ENCODE measurements around the gene IRF2BP2. TPM values are rescaled to one million over a fixed set of nuclear protein-coding genes. Genes with fewer than 3 reads are reported as not detected.
"Not testable (repeated sequence)": the region's sequence is repeated elsewhere in the genome, so short reads cannot be mapped to it uniquely, and the experiment has no call there.

The IRF2BP2 gene
- total RNA-seq, 1 donor, result 79.4 TPM

DNA sequence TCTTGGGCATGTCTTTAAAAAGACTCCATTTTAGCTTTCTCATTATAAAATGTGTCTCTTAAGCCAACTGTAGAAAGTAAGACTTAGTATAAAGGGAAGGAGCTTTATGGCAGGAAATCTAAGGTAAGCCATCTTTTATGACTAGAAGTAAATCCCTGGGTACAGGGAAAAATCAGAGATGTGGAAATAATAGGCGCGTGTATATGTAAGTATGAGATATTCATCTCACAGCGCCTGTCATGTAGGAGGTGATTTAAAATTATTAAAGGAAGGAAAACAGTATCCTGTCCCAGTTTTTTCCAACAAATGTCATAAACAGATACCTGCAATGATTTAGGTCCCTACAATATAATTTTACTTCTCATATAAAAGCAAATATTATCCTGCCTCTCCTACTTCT lies 35.0 kb upstream of the IRF2BP2 start:
- DNase-seq (ENCODE audit: low read depth), result no peak
- H3K4me3 ChIP-seq (ENCODE audit: low read depth, low read length), result no peak overlapping the region
- TF ChIP-seq, protein P1, sequence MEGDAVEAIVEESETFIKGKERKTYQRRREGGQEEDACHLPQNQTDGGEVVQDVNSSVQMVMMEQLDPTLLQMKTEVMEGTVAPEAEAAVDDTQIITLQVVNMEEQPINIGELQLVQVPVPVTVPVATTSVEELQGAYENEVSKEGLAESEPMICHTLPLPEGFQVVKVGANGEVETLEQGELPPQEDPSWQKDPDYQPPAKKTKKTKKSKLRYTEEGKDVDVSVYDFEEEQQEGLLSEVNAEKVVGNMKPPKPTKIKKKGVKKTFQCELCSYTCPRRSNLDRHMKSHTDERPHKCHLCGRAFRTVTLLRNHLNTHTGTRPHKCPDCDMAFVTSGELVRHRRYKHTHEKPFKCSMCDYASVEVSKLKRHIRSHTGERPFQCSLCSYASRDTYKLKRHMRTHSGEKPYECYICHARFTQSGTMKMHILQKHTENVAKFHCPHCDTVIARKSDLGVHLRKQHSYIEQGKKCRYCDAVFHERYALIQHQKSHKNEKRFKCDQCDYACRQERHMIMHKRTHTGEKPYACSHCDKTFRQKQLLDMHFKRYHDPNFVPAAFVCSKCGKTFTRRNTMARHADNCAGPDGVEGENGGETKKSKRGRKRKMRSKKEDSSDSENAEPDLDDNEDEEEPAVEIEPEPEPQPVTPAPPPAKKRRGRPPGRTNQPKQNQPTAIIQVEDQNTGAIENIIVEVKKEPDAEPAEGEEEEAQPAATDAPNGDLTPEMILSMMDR (IDR thresholded peaks at IDR 0.05; ENCODE audit: insufficient read depth, low read length), result no peak

DNA sequence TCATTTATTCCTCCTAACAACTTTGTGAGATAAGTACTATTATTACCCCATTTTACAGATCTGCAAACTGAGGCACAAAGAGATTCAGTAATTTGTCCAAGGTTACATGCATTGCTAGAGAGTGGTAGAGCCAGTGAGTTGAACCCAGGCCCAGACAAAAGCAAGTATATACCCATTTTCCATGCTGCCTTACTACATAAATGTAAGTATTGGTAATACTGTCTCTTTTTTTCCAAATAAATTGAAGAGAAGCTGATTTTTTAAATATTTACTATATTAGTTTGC lies 33.8 kb upstream of the IRF2BP2 start:
- no peak for DNase-seq (ENCODE audit: low read depth)
- TF ChIP-seq, protein P1 (IDR thresholded peaks at IDR 0.05; ENCODE audit: insufficient read depth, low read length), result no peak
- no peak overlapping the region for H3K4me3 ChIP-seq (ENCODE audit: low read depth, low read length)

DNA sequence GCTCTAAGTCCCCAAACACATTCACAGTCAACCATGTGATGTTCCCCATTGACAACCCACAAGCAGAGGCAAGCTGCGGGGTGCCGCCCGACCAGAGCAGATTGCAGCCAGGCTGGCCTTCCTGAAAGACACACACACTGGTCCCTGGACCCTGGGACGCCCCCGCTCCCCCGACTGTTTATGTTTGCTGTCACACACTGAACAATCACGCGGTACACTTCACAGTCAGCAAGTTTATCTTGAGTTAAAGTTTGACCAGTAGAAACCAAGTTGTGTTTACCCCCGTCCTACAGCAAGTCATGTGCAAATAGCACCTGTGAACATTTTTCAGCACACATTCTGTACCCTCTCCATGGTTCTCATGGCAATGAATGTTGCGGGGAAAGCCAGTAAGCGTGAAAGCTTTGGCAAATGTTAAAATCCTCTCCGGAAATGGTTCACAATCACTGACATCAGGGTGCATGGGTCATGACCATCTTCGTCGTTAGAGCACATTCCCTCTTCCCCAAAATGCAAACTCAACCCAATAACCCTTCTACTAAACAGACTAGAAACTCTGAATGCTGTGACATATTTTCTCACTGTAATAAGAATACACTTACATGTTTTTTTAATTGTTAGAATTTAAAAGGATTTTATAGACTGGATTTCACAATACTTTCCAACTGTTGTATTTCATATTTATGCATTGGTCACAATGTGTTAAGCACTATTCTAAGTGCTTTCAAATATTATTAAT lies 33.3 kb upstream of the IRF2BP2 start:
- TF ChIP-seq, protein P1 (IDR thresholded peaks at IDR 0.05; ENCODE audit: insufficient read depth, low read length), result no peak
- no peak for DNase-seq (ENCODE audit: low read depth)
- H3K4me3 ChIP-seq (ENCODE audit: low read depth, low read length), result no peak overlapping the region

DNA sequence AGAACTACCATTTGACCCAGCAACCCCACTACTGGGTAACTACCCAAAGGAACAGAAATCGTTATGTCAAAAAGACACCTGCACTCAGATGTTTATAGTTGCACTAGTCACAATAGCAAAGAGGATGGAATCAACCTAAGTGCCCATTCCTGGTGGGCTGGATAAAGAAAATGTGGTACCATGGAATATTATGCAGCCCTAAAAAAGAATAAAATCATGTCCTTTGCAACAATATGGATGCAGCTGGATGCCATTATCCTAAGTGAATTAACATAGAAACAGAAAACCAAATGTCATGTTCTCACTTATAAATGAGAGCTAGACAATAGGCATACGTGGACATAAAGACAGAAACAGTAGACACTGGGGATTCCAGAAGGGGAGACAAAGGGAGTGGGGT lies 32.5 kb upstream of the IRF2BP2 start:
- DNase-seq (ENCODE audit: low read depth), result no peak
- no peak overlapping the region for H3K4me3 ChIP-seq (ENCODE audit: low read depth, low read length)
- TF ChIP-seq, protein P1 (IDR thresholded peaks at IDR 0.05; ENCODE audit: insufficient read depth, low read length), result no peak

DNA sequence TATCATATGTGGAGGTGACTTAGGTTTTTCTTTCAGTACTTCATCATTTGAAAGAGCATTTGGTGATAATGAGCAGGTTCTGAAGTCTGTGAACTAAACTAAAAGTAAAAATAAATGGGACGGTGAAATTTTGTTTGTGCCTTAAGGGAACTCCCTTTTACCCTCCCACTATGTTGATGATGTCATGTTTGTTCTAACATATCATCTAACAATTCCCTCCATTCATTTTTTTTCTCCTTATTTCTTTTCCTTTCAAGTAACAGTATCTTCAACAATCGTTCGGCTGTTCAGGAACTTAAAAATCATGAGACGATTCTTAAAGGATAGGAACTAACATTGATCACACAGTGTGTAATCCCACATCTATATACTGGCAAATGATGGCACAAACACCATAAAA lies 30.0 kb upstream of the IRF2BP2 start:
- TF ChIP-seq, protein P1 (IDR thresholded peaks at IDR 0.05; ENCODE audit: insufficient read depth, low read length), result no peak
- H3K4me3 ChIP-seq (ENCODE audit: low read depth, low read length), result no peak overlapping the region
- DNase-seq (ENCODE audit: low read depth), result no peak

DNA sequence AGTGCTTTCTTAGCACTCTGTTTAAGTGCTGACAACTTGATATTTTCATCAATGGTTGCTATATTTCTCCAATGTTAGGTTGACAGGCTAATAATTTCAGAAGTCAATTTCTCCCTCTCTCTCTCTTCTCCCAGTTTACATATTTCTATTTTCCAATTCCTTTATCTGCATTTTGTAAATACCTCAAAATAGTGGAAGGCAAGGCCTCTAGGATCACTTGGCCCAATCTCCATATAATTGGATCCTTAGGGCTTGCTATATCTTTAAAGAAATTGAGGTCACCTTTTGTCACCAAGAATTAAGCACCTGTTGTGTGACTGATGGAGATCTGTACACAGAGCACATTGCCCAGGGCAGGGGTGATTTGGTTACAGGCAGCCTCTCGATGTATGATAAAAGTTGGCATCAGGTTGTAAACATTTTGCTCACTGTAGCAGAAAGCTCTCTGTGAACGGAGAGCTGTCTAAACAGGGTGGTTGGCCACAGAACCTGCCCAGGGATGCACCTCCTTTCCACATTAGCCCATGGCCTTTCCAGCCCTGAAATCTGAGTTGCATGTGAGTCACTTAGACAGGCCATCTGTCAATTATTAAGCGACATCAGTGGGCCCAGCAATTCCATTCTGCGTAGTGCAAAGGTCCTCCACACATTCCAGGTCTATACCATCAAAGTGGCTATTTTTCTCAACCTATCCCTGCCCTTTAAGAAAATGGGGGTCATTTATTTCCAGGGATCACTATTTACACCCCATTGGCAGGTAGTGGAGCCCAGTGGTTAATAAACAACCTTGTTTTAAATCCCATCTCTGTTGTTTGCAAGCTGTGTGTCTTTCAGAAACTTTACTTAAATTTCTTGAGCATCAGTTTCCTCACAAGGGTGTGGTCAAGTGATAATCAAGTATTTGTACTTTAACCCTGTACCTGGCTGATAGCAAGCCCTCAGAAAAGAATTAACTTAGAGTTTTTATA lies 29.1 kb upstream of the IRF2BP2 start:
- no peak overlapping the region for H3K4me3 ChIP-seq (ENCODE audit: low read depth, low read length)
- no peak for DNase-seq (ENCODE audit: low read depth)
- TF ChIP-seq, protein P1 (IDR thresholded peaks at IDR 0.05; ENCODE audit: insufficient read depth, low read length), result no peak

DNA sequence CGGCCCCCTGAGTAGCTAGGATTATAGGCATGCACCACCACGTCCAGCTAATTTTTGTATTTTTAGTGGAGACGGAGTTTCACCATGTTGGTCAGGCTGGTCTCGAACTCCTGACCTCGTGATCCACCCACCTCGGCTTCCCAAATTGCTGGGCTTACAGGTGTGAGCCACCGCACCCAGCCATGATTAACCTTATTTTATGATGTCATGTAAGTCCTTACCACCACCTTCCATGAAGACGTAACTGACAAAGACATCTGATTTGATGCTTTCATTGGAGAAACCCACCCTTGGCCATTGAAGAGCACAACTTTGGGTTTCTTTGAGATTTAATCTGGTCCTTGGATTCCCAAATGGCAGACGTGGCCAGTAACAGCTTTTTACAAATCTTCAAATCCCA lies 24.9 kb upstream of the IRF2BP2 start:
- DNase-seq (ENCODE audit: low read depth); H3K4me3 ChIP-seq (ENCODE audit: low read depth, low read length): not testable (repeated sequence)
